Upper lobe of left lung (tissue), 4 donors: ENCODE data around the gene ZNF565.

Source experiments
- POLR2A ChIP-seq, 4 donors: fragments of 450-650 bp; IDR thresholded peaks; one replicate each; pipeline ENCODE4 v1.5.1; 2016 to 2017; ENCODE audit warnings: antibody characterized with exemption in 4 of 4, mild to moderate bottlenecking in 2 of 4
- TF ChIP-seq, protein P1 (sequence below), 6 experiments: fragments of 450-650 bp in 4 of 6; fragments of 200-600 bp in 2 of 6; sonication (generic) in 2 of 6; IDR thresholded peaks; one replicate each; pipeline ENCODE4 v1.5.1; 2016 to 2019; ENCODE audit warnings: antibody characterized with exemption in 6 of 6

DNA sequence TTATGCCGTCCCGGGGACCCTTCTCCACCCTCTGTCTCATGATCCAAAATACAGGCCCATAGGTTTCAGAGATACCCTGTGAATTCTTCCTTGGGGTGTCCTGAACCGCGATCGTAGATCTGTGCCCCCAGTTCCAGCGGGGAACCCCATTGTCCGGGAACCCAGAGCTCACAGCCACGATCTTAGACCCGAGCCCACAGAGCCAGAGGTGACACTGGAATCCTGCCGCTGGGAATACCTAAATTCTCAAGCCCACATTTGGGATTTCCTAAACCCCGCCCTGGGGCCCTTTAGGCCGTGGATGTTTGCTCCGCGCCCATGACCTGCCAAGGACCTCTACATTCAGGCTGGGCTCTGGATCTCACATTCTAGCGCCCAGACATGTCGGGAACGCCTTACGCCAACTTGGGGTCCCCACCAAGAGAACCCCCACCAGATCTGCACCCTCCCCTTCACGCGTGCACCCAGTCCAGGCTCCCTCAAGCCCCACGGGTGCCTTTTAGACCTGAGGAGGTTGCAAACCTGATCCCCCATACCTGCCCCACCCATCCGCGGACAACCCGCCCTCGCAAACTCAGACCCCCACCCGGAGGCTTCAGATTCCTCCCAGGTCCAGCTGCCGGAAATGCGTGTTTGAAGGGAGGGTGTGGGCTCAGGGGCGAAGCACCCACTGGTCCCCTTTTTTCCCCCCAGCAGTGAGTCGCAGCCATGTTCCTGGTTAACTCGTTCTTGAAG lies 74.0 kb downstream of the ZNF565 start:
- TF ChIP-seq, protein P1, sequence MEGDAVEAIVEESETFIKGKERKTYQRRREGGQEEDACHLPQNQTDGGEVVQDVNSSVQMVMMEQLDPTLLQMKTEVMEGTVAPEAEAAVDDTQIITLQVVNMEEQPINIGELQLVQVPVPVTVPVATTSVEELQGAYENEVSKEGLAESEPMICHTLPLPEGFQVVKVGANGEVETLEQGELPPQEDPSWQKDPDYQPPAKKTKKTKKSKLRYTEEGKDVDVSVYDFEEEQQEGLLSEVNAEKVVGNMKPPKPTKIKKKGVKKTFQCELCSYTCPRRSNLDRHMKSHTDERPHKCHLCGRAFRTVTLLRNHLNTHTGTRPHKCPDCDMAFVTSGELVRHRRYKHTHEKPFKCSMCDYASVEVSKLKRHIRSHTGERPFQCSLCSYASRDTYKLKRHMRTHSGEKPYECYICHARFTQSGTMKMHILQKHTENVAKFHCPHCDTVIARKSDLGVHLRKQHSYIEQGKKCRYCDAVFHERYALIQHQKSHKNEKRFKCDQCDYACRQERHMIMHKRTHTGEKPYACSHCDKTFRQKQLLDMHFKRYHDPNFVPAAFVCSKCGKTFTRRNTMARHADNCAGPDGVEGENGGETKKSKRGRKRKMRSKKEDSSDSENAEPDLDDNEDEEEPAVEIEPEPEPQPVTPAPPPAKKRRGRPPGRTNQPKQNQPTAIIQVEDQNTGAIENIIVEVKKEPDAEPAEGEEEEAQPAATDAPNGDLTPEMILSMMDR (IDR thresholded peaks at IDR 0.05), result no peak
- TF ChIP-seq POLR2A (IDR thresholded peaks at IDR 0.05), result peak in 1 of 4 donors; percentile 37
